HG02623 (cell line): ENCODE measurements around the gene LY6G5C.
A peak's percentile ranks its signal among the peaks of the same experiment; 100 is the strongest.

ENCODE experiments used
- ATAC-seq: cut with Tn5 transposase; IDR thresholded peaks from one replicate; pipeline ENCODE4 v1.9.1; 2021; ENCODE audit warnings: moderate library complexity; ENCODE audit not compliant: unreplicated experiment

The LY6G5C gene

GRCh38 chr6:31680226-31681134 is at the start of gene LY6G5C:
Gene LY6G5C (minus strand): TSS chr6:31681067. CDS start chr6:31680373, 694 bp downstream.
- no peak for ATAC-seq

- peak; percentile 36 for ATAC-seq
Measured at GRCh38 chr6:31729979-31730630, 49.2 kb upstream of the LY6G5C start.

DNA sequence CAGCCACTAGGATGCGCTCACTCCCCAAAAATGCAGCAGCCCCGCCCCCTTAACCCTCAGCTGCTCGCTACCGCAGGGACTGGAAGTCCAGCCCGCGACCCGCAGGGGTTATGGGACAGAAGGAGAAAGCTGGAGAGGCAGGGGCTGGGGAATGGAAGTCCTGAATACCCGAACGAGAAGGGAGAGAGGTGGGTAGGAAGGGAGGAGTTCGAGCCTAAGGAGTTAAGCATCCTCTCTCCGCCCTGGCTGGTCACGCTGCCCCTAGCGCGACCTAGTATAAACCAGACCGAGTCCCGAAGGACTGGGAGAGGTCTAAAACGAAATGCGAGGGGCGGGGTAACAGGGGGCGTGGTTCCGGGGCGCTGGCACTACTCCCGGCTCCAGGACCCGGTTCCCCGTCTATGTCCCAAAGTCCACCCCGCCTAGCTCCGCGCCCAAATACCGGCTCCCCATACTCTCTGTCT is 48.7 kb upstream of the LY6G5C start:
- ATAC-seq: peak; percentile 44

DNA sequence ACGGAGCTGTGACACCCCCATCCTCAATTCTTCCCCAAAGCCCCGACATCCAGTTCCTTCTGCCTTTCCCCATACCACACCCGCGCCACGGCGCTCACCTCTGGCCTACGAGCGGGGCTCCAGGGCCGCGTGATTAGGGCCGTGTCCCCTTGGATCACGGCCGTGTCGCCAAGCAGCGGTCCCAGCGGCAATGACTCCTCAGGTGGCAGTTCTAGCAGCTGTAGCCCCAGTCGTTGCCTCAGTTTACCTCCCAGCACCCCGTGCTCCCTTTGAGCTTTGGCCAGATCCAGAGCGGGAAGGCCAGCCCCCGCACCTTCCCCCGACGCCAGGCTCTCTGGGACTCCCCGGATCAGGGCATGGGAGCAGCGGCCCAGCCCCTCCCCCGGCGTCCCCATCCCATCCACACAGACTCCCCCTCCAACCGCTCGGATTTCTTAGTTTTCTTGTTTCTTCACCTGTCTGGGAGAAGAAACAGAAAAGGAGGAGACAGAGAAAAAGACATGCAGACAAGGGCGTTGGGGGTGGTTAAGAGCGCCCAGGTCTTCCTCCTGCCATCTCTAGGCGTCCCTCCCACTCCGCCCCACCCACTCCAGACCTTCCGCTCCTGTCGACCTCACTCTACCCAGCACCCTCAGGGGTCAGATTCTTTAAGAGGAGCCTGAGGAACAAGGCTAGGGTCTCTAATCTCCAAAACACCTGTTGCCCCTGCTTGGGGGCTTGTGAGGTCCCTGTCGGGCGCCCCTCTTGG is 48.1 kb upstream of the LY6G5C start, which contains the start of gene DDAH2:
Gene DDAH2 (minus strand): TSS at position 533 of the 748 bp plus-strand sequence. CDS start 138 bp downstream, at position 395.
- no peak for ATAC-seq

DNA sequence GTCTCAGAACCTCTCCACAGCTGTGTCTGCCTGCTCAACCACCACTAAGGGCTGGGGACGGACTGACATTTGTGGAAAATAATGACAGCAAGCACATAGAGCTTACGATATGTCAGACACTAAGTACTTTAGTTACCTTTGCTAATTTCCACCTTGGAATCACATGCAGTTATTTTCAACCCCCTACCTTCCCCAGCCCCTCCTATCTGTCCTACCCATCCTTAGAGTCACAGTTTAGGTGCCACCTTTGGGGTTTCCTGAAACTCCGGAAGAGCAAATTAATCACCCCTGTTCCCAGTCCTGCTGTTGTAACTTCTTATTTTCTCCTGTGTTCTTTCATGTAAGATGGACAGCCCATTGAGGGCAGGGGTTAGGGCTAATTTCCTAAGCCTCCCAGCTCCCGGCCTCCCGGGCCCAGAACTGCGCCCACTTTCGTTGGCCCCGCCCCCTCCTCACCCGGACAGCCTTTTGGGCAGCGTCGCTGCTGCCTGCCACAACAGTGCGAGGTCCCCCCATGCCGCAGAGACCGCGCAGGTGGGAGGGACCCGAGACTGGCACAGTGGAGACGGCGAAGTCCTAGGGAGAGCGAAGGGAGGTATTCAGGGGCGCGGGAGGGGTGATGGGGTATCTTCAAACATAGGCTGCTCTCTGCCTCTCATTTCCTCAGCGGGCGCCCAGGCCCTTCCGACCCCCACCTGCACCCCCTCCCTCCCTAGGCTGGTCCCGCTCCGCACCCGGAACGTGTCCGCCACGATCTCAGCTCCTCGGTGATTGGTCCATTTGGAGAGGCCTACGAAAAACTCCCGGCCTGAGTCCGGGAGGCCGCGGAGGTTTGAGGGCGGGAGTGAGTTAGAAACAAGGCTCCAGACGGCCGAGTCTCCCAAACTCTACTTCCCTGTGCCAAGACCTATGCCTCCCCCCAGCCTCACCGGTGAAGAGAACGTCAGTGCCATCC is 47.1 kb upstream of the LY6G5C start:
- no peak for ATAC-seq

GRCh38 chr6:31727034-31727716 is 46.3 kb upstream of the LY6G5C start:
- no peak for ATAC-seq

- ATAC-seq: no peak
Measured at GRCh38 chr6:31725502-31726350, 44.9 kb upstream of the LY6G5C start.

GRCh38 chr6:31723980-31724691 is 43.3 kb upstream of the LY6G5C start:
- no peak for ATAC-seq

GRCh38 chr6:31723245-31723979 is 42.5 kb upstream of the LY6G5C start, which contains the start of gene MPIG6B:
Gene MPIG6B (plus strand): TSS chr6:31723373. CDS start chr6:31723384, 11 bp downstream.
- no peak for ATAC-seq

DNA sequence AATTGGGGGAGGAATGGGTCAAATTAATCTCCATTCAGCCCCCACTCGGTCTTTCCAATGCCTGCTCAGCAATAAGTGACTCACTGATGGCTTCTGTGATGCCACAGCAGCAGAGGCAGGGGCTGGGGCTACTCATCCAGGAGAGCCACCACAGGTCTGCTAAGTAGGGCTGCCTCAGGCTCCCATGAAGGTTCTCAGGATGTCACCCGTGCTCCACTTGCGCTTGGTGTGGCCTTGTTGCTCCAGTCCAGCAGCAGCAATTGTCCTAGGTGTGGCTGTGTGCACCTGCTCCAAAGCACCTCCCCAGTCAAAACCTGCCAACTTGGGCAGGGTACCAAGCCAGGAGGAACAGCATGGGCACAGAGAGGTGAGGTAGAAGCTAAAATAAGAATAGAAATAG is 41.3 kb upstream of the LY6G5C start:
- no peak for ATAC-seq

DNA sequence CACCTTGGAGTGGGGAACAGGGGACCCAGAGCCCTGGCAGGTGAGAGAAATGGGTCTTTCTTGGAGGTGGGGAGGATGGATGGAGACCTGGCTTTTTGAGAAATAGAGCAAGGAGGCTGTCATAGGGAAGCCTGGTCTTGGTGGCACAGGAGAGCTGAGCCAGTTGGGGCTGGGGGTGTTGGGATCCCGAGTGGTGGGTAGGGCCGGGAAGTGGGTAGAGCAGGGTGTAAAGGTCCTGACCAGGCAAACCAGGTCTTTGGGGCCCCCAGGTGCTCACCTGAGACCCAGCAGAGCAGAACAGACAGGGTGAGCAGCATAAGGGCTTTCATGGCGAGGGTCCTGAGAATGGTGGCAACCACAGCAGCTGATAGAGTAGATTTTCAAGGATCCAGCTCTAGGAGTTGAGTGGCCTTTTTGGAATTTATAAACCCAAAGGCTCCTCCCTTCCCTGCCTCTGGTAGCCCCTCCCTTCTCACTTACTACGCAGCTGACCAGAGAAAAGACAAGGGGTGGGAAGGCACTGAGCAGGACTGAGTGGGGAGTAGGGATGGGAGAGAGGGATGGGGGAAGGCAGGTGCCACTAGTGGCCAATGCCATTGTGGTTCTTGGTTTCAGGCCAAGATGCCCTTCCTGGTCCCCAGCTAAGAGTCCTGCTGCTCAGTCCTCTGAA is 40.6 kb upstream of the LY6G5C start, which contains the start of gene LY6G6C:
Gene LY6G6C (minus strand): TSS at position 396 of the 670 bp plus-strand sequence. CDS start 67 bp downstream, at position 329.
- ATAC-seq: no peak

DNA sequence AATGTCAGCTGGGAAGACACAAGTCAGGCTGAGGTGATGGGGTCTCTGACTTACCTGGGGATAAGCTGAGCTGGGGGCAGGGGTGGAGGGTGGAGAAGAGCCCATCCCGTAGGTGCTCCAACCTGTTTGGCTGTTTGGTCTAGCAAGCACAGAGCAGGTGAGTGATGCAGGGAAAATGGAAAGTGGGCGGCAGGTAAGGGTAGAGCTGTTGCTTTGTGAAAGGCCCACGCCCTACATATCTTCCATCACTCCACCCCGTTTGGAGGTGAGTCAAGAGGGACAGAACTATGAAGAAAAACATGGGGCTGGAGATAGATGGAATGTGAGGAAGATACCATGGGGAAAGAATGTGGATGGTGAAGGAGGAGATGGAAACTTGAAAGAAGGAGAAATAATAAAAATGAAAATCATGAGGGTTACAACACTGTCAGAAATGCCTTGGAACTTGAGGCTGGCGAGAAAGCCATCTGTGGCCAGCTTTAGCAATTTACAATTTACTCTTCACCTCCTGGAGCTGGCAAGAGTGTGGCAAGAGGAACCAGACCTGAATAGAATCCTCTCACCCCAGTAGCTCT is 39.4 kb upstream of the LY6G5C start:
- no peak for ATAC-seq

GRCh38 chr6:31719001-31719400 is 38.1 kb upstream of the LY6G5C start:
- no peak for ATAC-seq

DNA sequence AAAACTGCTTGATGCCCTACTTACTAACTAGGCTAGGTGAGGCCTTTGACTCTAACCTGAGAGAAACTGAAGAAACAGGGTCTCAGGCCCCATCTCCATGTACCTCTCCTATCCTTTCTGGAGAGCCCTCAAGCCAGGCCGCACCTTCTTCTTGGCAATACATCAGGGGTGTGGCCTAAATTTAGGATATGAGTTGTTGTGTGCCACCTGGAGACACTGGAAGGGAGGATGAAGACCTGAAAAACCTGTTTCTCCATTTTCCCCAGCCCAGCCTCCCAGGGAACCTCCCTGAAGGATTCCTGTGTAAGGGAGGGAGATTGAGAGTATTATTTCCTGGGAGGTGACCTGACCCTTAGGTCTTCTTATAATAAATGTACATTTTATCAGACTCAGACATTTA is 37.4 kb upstream of the LY6G5C start:
- ATAC-seq: no peak

GRCh38 chr6:31717499-31718222 is 36.8 kb upstream of the LY6G5C start:
- no peak for ATAC-seq
